ENCODE results near the gene ABCF3. TPM values are rescaled to one million over a fixed set of nuclear protein-coding genes. Genes with fewer than 3 reads are reported as not detected.

Gene ABCF3
- total RNA-seq, 1 experiment from 2014 or later, result 56.1 TPM

DNA sequence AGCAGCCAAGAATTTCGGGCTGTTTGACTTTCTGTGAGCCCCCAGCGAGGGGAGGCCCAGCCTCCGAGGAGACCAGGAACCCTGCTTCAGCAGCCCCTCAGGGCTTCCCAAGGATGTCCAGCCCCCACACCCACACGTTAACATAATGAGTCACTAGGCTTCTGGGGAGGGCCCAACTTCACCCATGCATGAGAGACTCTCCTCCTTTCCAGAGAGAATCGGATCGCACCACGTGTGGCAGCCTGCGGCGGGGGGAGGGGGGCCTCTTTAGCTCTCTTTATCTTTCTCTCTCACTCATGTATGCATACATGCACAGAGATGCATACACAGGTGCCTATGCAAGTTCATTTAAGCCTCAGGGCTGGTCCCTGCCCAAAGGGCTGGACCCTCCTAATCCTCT lies 14.4 kb upstream of the ABCF3 start:
- no peak for DNase-seq
- Mint-ChIP-seq H3K4me1 (peaks cover 14 to 16% of the 10 kb centered on the region in 2 experiments), H3K36me3 (ENCODE audit: insufficient read depth in 1 of 3, low read depth in 3 of 3) (peaks cover 24 to 56% (median 49%) of the 10 kb centered on the region in 3 experiments), H3K4me3 (no peak overlapping the region; a peak in 1 of 5 replicates), H3K27ac (peak overlapping the region; percentile 23 to 91 (median 69); a peak in 3 of 7 replicates), H3K9me3 (no peaks in the 10 kb centered on the region), H3K27me3 (ENCODE audit: low read depth) (no peaks in the 10 kb centered on the region)
- Histone ChIP-seq H4K20me1 (ENCODE audit: control insufficient read depth, insufficient read depth, insufficient read length) (no peaks in the 10 kb centered on the region), H3K27ac (ENCODE audit: insufficient read length, low read depth, low read length) (no peak overlapping the region), H3K9ac (ENCODE audit: extremely low read depth, insufficient read length, low read length) (no peak overlapping the region), H3T11ph (ENCODE audit: low read length) (no peak overlapping the region), H2BK20ac (ENCODE audit: low read depth, low read length, poor library complexity, severe bottlenecking) (no peak overlapping the region), H4K91ac (ENCODE audit: insufficient read length, low read depth, low read length) (no peak overlapping the region), H3K56ac (ENCODE audit: insufficient read length, low read depth, low read length) (no peak overlapping the region), H4K8ac (replicated peaks; ENCODE audit: insufficient read length, low read depth, low read length) (no peak overlapping the region), H3K4me1 (ENCODE audit: insufficient read depth, low read length) (no peaks in the 10 kb centered on the region), H3K79me2 (ENCODE audit: insufficient read depth, low read length) (peaks cover 5% of the 10 kb centered on the region; the same call in 1 of the 2 replicates), H2AFZ (ENCODE audit: low read length) (no peak overlapping the region), H3K4me2 (ENCODE audit: insufficient read depth, insufficient read length, low read length) (no peak overlapping the region), H3K23me2 (ENCODE audit: insufficient read length, low read depth, low read length, poor library complexity, severe bottlenecking) (peaks cover 14% of the 10 kb centered on the region), H3K9me3 (ENCODE audit: control insufficient read depth, low read depth, low read length) (no peaks in the 10 kb centered on the region), H3K27me3 (ENCODE audit: insufficient read depth, low read length) (no peaks in the 10 kb centered on the region), H3K23ac (ENCODE audit: insufficient read length, low read depth, low read length) (no peak overlapping the region), H2BK5ac (ENCODE audit: insufficient read length, low read length) (no peak overlapping the region), H3K18ac (ENCODE audit: insufficient read length, low read depth, low read length) (no peak overlapping the region), H3K14ac (ENCODE audit: insufficient read depth, low read length) (no peak overlapping the region), H2BK15ac (ENCODE audit: low read depth, low read length) (no peak overlapping the region), H4K5ac (ENCODE audit: insufficient read length, low read depth, low read length) (no peak overlapping the region), H2AK5ac (ENCODE audit: insufficient read length, low read length) (no peak overlapping the region), H3K79me1 (ENCODE audit: insufficient read depth, low read depth, low read length, poor library complexity, severe bottlenecking) (no peaks in the 10 kb centered on the region), H2BK12ac (ENCODE audit: insufficient read length, low read depth, low read length) (no peak overlapping the region), H2BK120ac (ENCODE audit: low read depth, low read length, poor library complexity, severe bottlenecking) (no peak overlapping the region), H3K4ac (ENCODE audit: low read depth, low read length) (no peak overlapping the region)
- no CpG with 5 or more reads among the region's 9 CpGs for WGBS (ENCODE audit: extremely low coverage, insufficient read length, low lambda C conversion rate)
- TF ChIP-seq CTCF (conservative IDR thresholded peaks at IDR 0.05), result no peak
